Epithelial cell of esophagus (primary cell): ENCODE data around the gene WWC2.

Experiments used
- DNase-seq: peaks from one replicate; pipeline ENCODE4 v3.0.0; 2010; ENCODE audit warnings: low read depth
- H3K4me3 ChIP-seq: 2 replicates; pipeline ENCODE4 v1.5.1; 2011; ENCODE audit warnings: mild to moderate bottlenecking, low read length, control low read depth
- TF ChIP-seq, protein P1 (sequence below): IDR thresholded peaks from 2 replicates; pipeline ENCODE4 v1.5.1; 2011; ENCODE audit warnings: low read depth, mild to moderate bottlenecking, low read length, control low read depth, inconsistent platforms; ENCODE audit not compliant: insufficient read depth; ENCODE audit errors: missing control alignments

Gene WWC2

DNA sequence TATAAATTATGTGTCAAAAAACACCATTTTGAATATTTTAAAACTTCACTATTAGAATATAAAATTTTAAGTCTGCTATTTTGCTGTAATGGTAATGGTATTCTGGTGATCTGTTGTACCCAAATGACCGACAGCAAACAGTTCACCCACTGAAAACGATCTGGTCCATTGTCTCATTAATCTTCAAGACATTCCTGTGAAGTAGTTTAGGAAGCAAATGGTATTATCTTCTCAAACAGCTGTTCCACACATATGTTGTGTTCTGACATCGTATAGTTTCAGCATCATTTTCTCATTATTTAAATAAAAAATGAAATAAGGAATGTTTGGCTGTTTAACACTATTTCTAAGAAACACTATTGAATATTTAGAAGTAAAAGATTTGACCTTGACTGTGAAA lies 98.1 kb downstream of the WWC2 start:
- TF ChIP-seq, protein P1, sequence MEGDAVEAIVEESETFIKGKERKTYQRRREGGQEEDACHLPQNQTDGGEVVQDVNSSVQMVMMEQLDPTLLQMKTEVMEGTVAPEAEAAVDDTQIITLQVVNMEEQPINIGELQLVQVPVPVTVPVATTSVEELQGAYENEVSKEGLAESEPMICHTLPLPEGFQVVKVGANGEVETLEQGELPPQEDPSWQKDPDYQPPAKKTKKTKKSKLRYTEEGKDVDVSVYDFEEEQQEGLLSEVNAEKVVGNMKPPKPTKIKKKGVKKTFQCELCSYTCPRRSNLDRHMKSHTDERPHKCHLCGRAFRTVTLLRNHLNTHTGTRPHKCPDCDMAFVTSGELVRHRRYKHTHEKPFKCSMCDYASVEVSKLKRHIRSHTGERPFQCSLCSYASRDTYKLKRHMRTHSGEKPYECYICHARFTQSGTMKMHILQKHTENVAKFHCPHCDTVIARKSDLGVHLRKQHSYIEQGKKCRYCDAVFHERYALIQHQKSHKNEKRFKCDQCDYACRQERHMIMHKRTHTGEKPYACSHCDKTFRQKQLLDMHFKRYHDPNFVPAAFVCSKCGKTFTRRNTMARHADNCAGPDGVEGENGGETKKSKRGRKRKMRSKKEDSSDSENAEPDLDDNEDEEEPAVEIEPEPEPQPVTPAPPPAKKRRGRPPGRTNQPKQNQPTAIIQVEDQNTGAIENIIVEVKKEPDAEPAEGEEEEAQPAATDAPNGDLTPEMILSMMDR = no peak
- H3K4me3 ChIP-seq = no peak overlapping the region
- DNase-seq = no peak

DNA sequence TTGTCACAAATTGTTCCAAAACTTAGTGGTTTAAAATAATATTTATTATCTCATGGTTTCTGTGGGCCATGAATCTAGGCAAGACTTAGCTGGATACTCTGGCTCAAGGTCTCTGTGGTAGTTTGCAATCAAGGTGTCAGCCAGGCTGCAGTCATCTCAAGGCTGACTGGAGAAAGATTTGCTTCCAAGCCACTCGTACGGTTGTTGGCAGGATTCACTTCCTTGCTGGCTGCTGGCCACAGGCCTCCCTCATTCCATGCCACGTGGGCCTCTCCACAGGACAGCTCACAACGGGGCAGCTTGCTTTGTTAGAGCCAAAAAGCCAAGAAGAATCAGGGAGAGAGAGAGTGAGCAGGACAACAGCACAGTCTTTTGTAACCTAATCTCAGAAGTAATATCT lies 101.4 kb downstream of the WWC2 start:
- TF ChIP-seq, protein P1 = no peak
- no peak overlapping the region for H3K4me3 ChIP-seq
- DNase-seq = peak; percentile 92

DNA sequence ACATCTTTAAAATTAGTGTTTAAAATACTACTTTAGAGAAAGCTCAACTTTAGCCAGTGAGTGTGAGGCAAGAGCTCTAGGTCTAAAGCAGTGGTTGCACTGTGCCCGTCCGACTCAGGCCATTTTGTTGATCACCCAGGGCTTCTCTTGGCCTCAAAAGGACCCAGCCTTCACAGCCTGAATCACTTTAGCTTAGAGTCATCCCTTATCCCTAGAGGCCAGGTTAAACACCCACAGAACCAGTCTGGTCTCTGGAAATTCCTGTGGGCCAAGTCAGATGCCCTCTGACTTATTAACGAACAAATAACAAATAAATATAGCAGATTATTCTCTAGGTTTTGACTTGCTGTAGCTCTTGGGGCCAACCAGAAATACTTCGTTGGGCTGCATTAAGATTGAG lies 102.3 kb downstream of the WWC2 start:
- no peak overlapping the region for H3K4me3 ChIP-seq
- TF ChIP-seq, protein P1 = no peak
- peak; percentile 92 for DNase-seq

DNA sequence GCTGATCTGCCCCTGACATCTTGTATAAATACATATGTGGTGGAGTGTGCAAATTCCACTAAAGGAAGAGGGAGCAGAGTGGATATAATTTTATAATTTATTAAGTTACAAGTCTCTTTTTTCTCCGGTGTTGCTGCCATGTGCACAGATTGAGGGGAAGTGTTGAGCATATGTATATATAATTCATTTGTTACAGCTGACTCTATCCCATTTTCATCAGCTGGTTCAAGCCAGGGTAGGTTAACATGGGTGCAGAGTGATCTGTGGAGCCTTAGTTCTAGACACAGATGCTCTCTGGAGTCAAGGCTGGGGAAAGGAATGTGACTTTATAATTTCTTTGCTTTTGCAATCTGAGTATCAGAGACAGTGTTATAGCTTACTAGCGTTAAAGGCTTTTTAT lies 103.5 kb downstream of the WWC2 start:
- H3K4me3 ChIP-seq = no peak overlapping the region
- no peak for DNase-seq
- TF ChIP-seq, protein P1 = no peak

DNA sequence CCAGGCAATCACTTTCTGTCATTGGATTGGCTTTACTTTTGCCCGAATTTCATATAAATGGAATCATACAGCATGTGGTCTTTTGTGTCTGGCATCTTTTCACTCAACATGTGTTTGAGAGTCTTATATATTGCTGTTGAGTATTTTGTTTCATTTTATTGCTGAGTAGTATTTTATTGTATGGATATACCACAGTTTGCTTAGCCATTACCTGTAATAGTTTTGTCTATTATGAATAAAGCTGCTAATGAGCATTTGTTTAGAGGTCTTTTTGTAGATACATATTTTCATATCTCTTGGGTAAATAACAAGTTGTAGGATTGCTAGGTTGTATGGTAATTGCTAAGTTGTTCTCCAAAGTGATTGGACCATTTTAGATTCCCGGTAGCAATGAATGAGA lies 105.7 kb downstream of the WWC2 start:
- no peak for DNase-seq

DNA sequence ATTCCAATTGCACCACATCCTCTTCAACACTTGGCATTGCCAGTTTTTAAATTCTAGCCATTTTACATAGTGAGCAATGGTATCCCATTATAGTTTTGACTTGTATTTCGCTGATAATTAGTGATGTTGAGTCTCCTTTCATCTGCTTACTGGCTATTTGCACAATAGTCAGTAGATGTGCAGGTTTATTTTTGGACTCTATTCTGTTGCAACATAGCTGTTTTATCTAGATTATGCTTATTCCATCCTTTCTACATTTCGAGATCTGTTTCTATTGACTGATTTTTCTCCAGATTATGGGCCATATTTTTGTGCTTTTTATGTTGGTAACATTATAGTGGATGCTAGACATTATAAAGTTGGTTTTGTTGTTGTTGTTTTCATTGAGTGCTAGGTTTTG lies 106.1 kb downstream of the WWC2 start:
- DNase-seq = no peak
- TF ChIP-seq, protein P1 = no peak
- no peak overlapping the region for H3K4me3 ChIP-seq

More for the DNA sequence above, 105.7 kb downstream of the WWC2 start:
- TF ChIP-seq, protein P1 = no peak
- no peak overlapping the region for H3K4me3 ChIP-seq

DNA sequence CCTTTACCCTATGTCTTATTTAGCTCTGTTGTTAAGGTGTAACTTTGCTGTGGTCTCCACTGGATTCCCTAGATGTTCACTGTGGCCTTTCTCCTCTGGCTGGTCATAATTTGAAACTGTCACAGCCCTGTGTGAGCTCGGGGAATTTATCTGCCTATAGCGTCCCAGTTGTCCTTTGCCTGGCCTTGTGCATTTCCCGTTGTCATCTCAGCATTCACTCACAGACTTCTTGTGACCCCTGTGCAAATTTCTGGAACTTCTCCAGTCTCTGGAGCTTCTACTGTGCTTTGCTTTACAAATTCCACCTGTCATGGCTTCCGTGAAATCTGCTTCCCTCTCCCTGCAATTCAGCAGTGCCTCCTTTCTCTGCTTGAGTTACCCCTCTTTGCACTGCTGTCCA lies 106.7 kb downstream of the WWC2 start:
- TF ChIP-seq, protein P1 = no peak
- DNase-seq = no peak

More for the DNA sequence above, 106.7 kb downstream of the WWC2 start:
- no peak overlapping the region for H3K4me3 ChIP-seq
